GM18508 (cell line): ENCODE results near the gene ZNF674.
"Not testable (repeated sequence)": the region's sequence is repeated elsewhere in the genome, so short reads cannot be mapped to it uniquely, and the experiment has no call there.

Source experiments
- ATAC-seq: cut with Tn5 transposase; IDR thresholded peaks from one replicate; pipeline ENCODE4 v1.9.1; 2021; ENCODE audit warnings: moderate number of reproducible peaks; ENCODE audit not compliant: insufficient read depth, unreplicated experiment

The ZNF674 gene

DNA sequence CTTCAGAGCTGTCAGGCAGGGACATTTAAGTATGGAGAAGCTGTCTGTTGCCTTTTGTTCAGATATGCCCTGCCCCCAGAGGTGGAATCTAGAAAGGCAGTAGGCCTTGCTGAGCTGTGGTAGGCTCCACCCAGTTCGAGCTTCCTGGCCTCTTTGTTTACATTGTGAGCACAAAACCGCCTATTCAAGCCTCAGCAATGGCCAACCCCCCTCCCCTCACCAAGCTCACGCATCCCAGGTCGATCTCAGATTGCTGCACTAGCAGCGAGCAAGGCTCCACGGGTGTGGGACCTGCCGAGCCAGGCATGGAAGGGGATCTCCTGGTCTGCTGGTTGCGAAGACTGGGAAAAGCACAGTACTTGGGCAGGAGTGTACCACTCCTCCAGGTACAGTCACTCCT lies 59.3 kb downstream of the ZNF674 start:
- no peak for ATAC-seq

DNA sequence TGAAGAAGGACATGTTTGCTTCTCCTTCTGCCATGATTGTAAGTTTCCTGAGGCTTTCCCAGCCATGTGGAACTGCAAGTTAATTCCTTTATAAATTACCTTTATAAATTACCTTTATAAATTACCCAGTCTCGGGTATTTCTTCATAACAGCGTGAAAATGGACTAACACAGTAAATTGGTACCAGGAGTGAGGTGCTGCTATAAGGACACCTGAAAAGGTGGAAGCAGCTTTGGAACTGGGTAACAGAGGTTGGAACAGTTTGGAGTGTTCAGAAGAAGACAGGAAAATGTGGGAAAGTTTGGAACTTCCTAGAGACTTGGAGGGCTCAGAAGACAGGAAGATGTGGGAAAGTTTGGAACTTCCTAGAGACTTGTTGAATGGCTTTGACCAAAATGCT lies 66.6 kb downstream of the ZNF674 start:
- ATAC-seq: not testable (repeated sequence)

DNA sequence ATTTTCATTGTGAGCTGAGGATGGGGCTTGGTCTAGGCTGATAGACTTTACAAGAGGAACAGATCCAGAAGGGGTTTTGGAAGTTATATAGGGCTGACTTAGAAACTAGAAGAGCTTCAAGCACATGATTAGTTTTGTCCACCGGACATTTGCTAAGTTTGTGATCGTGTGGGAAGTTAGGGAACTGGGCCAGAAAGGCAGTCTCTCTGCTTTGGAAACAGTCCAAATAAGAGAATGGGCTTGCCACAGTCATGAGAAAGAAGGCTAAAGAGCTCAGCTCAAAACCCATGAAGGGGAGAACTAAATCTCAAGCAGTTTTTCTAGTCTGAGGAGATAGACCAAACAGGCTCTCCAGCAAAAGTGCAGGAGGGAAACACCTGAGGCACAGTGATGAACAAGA lies 67.8 kb downstream of the ZNF674 start:
- no peak for ATAC-seq

DNA sequence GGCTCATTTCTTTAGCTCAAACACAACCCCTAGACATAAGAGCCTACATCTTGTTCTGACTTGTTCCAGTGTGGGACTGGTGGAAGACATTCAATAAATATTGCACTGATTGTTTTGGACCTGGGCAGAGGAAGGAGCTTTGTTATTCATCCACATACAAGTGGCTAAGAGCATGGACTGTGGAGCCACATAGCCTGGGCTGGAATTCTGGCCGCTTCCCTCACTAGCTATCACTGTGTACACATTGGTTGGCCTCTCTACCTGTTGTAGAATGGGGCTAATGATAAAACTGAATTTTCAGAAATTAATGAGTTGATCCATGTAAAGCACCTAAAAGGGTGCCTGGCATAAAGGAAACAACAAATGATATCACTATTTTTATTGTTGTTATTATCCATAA lies 80.0 kb downstream of the ZNF674 start:
- ATAC-seq: no peak

DNA sequence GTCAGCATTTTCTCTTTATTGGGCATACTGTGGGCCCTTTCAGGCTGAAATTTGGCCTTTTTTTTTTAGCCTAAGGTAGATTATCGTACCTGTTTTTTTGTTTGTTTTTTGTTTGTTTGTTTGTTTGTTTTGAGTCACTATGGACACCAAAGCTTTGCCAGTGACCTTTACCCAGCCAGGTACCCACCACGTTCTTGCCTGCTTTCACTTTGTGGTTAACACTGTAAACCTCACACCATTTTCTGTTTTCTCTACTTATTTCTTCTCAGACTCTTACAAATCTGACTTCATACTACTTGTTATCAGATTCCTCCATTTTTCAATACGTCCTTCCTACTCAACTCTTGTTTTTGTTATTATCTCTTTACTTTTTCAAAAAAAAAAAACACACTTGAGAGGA lies 81.5 kb downstream of the ZNF674 start:
- no peak for ATAC-seq

DNA sequence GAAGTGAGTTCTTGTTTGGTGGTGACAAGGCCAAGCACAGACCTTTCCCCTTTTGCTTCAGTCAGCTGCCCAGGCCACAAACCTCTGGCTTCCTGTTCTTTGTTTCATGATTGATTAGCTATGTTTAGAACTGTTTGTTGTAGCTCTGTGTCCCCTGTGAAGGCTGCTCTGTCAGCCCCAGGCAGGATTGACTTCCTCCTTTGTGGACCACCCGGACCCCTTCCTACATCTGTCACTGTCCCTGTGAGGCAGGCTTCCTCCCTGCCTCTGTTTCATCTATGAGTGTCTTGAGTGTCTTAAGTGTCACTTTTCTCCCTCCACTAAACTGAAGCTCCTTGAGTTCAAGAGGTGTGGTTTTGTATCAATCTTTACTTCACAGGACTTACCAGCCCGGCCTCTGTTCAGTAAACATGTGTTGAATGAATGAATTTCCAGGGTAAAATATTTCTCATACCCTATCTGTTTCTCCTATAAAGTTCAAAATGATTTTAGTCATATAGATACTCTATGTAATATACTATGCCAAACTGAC lies 83.5 kb downstream of the ZNF674 start:
- ATAC-seq: peak; percentile 78

DNA sequence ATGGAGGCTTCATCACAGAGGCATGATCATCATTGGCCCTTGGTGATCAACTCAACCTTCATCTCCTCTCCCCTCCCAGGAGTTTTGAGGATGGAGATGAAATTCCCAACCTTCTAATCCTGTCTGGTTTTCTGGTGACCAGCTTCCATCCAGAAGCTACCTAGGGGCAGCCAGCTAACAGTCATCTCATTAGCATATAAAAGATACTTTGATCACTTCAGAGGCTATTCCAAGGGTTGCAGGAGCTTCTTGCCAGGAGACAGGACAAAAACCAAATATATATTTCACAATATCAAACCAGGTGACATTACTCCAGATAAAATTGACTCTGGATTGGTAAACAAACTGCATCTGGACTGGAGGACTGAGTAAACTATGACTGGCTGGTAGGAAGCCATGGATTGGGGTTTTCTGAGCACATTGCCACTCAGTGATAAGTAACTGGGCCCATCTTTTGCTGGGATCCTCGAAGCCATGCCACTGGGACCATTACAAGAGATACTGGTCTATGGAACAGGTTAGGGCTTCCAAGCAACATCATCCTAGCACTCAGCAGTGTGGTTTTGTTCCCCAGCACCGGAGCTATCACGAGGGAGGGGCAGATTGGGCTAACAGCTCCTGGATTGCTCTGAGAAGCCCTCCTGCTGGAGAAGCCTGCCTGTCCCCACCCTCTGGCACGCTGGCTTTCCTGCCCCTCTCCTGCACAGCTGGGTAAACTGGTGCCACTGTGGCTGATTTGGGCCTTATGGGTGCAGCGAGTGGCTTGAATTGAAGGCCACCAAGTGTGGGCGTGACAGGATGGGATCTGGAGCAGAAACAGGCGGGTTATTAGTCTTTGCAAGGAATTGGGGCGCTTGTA lies 84.2 kb downstream of the ZNF674 start:
- not testable (repeated sequence) for ATAC-seq

DNA sequence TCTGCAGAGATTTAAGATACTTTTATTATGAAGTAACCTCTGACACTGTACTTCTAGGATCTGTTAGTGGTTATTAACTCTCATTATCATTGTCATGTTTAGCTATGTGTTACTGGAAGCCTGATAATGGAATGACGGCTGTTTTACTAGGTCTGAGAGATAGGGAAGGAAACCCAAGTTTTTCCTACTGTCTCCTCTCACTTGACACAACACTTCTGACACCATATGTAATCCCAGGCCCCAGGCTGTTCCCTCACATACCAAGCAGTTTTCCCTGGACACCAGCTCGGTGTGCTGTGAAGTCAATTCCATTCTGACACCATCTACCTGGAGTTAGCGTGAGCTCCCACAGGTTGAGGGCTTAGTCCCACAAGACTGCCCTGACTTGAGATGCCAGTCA lies 85.6 kb downstream of the ZNF674 start:
- no peak for ATAC-seq

DNA sequence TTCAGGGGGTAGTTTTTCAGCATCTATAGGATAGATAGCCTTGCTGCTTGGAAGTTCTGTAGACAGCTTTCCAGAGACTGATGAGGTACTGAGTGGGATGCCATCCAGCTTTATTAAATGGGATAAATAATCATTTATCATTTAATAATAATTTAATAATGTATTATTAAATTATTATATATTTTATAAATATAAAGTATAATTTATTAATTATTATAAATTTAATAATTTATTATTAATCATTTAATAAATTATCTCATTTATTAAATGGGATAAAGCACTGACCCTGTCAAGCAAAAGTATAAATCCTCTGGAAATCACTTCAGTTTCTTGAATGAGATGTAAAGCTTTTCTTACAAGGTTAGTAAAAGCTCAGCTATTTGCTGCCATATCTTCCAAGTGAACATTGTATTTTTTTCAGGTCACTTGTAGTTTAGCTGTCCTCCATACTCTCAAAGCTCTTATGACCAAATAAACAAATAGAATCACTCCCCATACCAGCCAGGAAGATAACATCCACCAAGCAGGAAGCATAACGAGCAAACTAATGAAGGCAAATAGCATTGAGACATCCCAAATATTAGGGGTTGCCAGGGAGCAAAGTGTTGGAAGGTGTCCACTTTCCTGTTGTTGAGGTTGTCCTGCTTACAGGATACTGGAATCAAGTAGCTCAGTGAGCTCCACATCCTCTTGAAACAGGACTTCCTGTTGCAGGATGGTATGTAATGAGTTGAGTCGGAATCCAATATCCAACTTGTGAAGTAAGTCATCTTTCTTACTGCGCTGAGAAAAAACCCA lies 88.9 kb downstream of the ZNF674 start:
- no peak for ATAC-seq
